Keratinocyte (primary cell): ENCODE measurements around the gene CUEDC1. TPM values are rescaled to one million over a fixed set of nuclear protein-coding genes. Genes with fewer than 3 reads are reported as not detected.

ENCODE experiments used
- DNase-seq: peaks from one replicate; pipeline ENCODE4 v3.0.0-alpha.2; 2011; ENCODE audit warnings: low read depth, missing footprints, low spot score
- FAIRE-seq: peaks from 2 replicates; lab custom pipeline; 2011; peaks lifted over from hg19 to GRCh38; lab: Jason Lieb, UNC
- H2AFZ ChIP-seq: 2 replicates; pipeline ENCODE4 v1.6.0; 2012; ENCODE audit warnings: low read length, control low read depth, inconsistent platforms; ENCODE audit not compliant: control insufficient read depth
- H3K27ac ChIP-seq: 2 replicates; pipeline ENCODE4 v1.5.1; 2011; ENCODE audit warnings: low read length; ENCODE audit not compliant: control insufficient read depth, insufficient read depth
- H3K27me3 ChIP-seq: 3 replicates; pipeline ENCODE4 v1.6.0; 2011; ENCODE audit warnings: low read length; ENCODE audit not compliant: control insufficient read depth, insufficient read depth; ENCODE audit errors: extremely low read depth
- H3K36me3 ChIP-seq, 2 experiments: 2 replicates in 1 of 2; 3 replicates in 1 of 2; pipeline ENCODE4 v1.5.1; 2011; ENCODE audit warnings: low read length in 2 of 2, mild to moderate bottlenecking in 1 of 2; ENCODE audit not compliant: control insufficient read depth in 2 of 2, insufficient read depth in 2 of 2; ENCODE audit errors: extremely low read depth in 1 of 2
- H3K4me1 ChIP-seq: 3 replicates; pipeline ENCODE4 v1.5.1; 2011; ENCODE audit warnings: low read length; ENCODE audit not compliant: control insufficient read depth, insufficient read depth; ENCODE audit errors: extremely low read depth
- H3K4me2 ChIP-seq: 3 replicates; pipeline ENCODE4 v1.6.0; 2011; ENCODE audit warnings: low read depth, low read length; ENCODE audit not compliant: control insufficient read depth, insufficient read depth; ENCODE audit errors: extremely low read depth
- H3K4me3 ChIP-seq, 3 experiments: fragments of 200-600 bp in 1 of 3; sonication (generic) in 1 of 3; 2 replicates in 2 of 3; 3 replicates in 1 of 3; pipeline ENCODE4 v1.5.1; 2011 to 2016; ENCODE audit warnings: low read length in 3 of 3, mild to moderate bottlenecking in 3 of 3, control low read depth in 2 of 3, inconsistent platforms in 1 of 3, low read depth in 1 of 3, mixed read lengths in 1 of 3, mixed run types in 1 of 3, moderate library complexity in 1 of 3; ENCODE audit not compliant: control insufficient read depth in 2 of 3, insufficient read depth in 2 of 3; ENCODE audit errors: extremely low read depth in 1 of 3
- H3K79me2 ChIP-seq: 2 replicates; pipeline ENCODE4 v1.6.0; 2012; ENCODE audit warnings: low read length; ENCODE audit not compliant: control insufficient read depth, insufficient read depth
- H3K9ac ChIP-seq: 3 replicates; pipeline ENCODE4 v1.6.0; 2011; ENCODE audit warnings: low read length; ENCODE audit not compliant: control insufficient read depth, insufficient read depth; ENCODE audit errors: extremely low read depth
- H3K9me1 ChIP-seq: 3 replicates; pipeline ENCODE4 v1.6.0; 2011; ENCODE audit warnings: low read length; ENCODE audit not compliant: control insufficient read depth, insufficient read depth; ENCODE audit errors: extremely low read depth
- H3K9me3 ChIP-seq: 2 replicates; pipeline ENCODE4 v1.5.1; 2012; ENCODE audit warnings: low read depth, low read length; ENCODE audit not compliant: control insufficient read depth
- H4K20me1 ChIP-seq: 3 replicates; pipeline ENCODE4 v1.6.0; 2011; ENCODE audit warnings: low read length; ENCODE audit not compliant: control insufficient read depth, insufficient read depth; ENCODE audit errors: extremely low read depth
- CTCF ChIP-seq, 3 experiments: IDR thresholded peaks in 1 of 3; conservative IDR thresholded peaks in 1 of 3; optimal IDR thresholded peaks in 1 of 3; 2 replicates in 2 of 3; 3 replicates in 1 of 3; pipeline versions ENCODE3 to v1.5.1; 2011; ENCODE audit warnings: low read length in 3 of 3, mild to moderate bottlenecking in 3 of 3, moderate library complexity in 2 of 3, control low read depth in 1 of 3, inconsistent platforms in 1 of 3; ENCODE audit not compliant: insufficient read depth in 2 of 3; ENCODE audit errors: extremely low read depth in 1 of 3
- EZH2 ChIP-seq: IDR thresholded peaks from one replicate; pipeline ENCODE4 v1.6.1; 2012; ENCODE audit warnings: inconsistent platforms, mild to moderate bottlenecking, low read length, moderate library complexity
- dilution Hi-C: fragments of 300-500 bp; cut with MboI; formaldehyde crosslinking; loops from one replicate; pipeline ENCODE4 v1.7.0; 2020; ENCODE audit warnings: low sequenced_read_pairs; ENCODE audit not compliant: extremely low pct_ligation_motif_present
- polyA plus RNA-seq, 5 experiments: library from polyadenylated mRNA; depleted of rRNA in 3 of 5; stranded (reverse) in 3 of 5; stranded (forward) in 1 of 5; unstranded in 1 of 5; fragments of >200 nt; gene quantifications; 1 replicate in 1 of 5; 2 replicates in 3 of 5; 3 replicates in 1 of 5; pipeline versions ENCODE4 v1.2.1 to v1.2.3, GENCODE V29; 2011 to 2012; ENCODE audit warnings: missing spikeins in 2 of 5, low read depth in 1 of 5, low replicate concordance in 1 of 5

Gene CUEDC1
- polyA plus RNA-seq, 1 donor (not counting 4 experiments of a cell fraction or from before 2014, with no cell fraction given) = 12.9 TPM

- dilution Hi-C loops = no loop called here
- Histone ChIP-seq H2AFZ (no peak overlapping the region), H3K9ac (no peak overlapping the region), H3K27me3 (no peaks in the 10 kb centered on the region), H3K36me3 (peaks cover 0 to 3% of the 10 kb centered on the region in 2 experiments), H3K9me3 (no peaks in the 10 kb centered on the region), H4K20me1 (no peaks in the 10 kb centered on the region), H3K4me2 (no peak overlapping the region), H3K9me1 (no peaks in the 10 kb centered on the region), H3K27ac (no peak overlapping the region), H3K4me3 (no peak overlapping the region), H3K79me2 (peaks cover 2% of the 10 kb centered on the region), H3K4me1 (peaks cover 39% of the 10 kb centered on the region)
- no peak for TF ChIP-seq EZH2
- TF ChIP-seq CTCF (optimal IDR thresholded peaks at IDR 0.05 in 1 of 3, IDR thresholded peaks at IDR 0.05 in 1 of 3, conservative IDR thresholded peaks at IDR 0.05 in 1 of 3; ENCODE audit: extremely low read depth in 1 of 3, insufficient read depth in 2 of 3, low read length in 3 of 3) = peak in 1 of 3 experiments; percentile 13
- FAIRE-seq = no peak
- DNase-seq = no peak
These were observed 48.3 kb downstream of the CUEDC1 start for GRCh38 chr17:57906910-57907309.

- peaks cover 2% of the 10 kb centered on the region for H3K79me2 ChIP-seq
- peaks cover 46% of the 10 kb centered on the region for H3K4me1 ChIP-seq
- H3K27me3 ChIP-seq = no peaks in the 10 kb centered on the region
- dilution Hi-C loops = no loop called here
- no peak overlapping the region for H3K4me2 ChIP-seq
- H4K20me1 ChIP-seq = no peaks in the 10 kb centered on the region
- no peak for DNase-seq
- no peak overlapping the region for H2AFZ ChIP-seq
- H3K27ac ChIP-seq = no peak overlapping the region
- peaks cover 0 to 3% of the 10 kb centered on the region in 2 experiments for H3K36me3 ChIP-seq
- H3K9ac ChIP-seq = no peak overlapping the region
- TF ChIP-seq CTCF (optimal IDR thresholded peaks at IDR 0.05 in 1 of 3, IDR thresholded peaks at IDR 0.05 in 1 of 3, conservative IDR thresholded peaks at IDR 0.05 in 1 of 3; ENCODE audit: extremely low read depth in 1 of 3, insufficient read depth in 2 of 3, low read length in 3 of 3) (no peak), EZH2 (no peak)
- no peaks in the 10 kb centered on the region for H3K9me3 ChIP-seq
- H3K9me1 ChIP-seq = no peaks in the 10 kb centered on the region
- FAIRE-seq = no peak
- H3K4me3 ChIP-seq = no peak overlapping the region
These were observed 49.2 kb downstream of the CUEDC1 start for GRCh38 chr17:57905875-57906455.
